Muscle layer of colon (tissue), 2 donors: ENCODE results near the gene NAV2.

Experiments
- H3K27ac ChIP-seq: one replicate; pipeline ENCODE4 v1.7.0; 2013; ENCODE audit warnings: low read depth, mild to moderate bottlenecking, low read length, moderate library complexity
- H3K27me3 ChIP-seq, 2 donors: one replicate each; pipeline ENCODE4 v1.7.0; 2013; ENCODE audit warnings: low read length in 2 of 2, mild to moderate bottlenecking in 2 of 2; ENCODE audit not compliant: insufficient read depth in 2 of 2, control insufficient read depth in 1 of 2
- H3K36me3 ChIP-seq: one replicate; pipeline ENCODE4 v1.7.0; 2013; ENCODE audit warnings: mild to moderate bottlenecking, low read length; ENCODE audit not compliant: insufficient read depth
- H3K4me1 ChIP-seq: one replicate; pipeline ENCODE4 v1.7.0; 2013; ENCODE audit warnings: mild to moderate bottlenecking, low read length; ENCODE audit not compliant: insufficient read depth
- H3K4me3 ChIP-seq, 2 donors: one replicate each; pipeline ENCODE4 v1.7.0; 2013; ENCODE audit warnings: low read length in 2 of 2, low read depth in 1 of 2, mild to moderate bottlenecking in 1 of 2, moderate library complexity in 1 of 2
- H3K9ac ChIP-seq: one replicate; pipeline ENCODE4 v1.7.0; 2013; ENCODE audit warnings: low read length
- H3K9me3 ChIP-seq: one replicate; pipeline ENCODE4 v1.7.0; 2013; ENCODE audit warnings: mild to moderate bottlenecking, low read length
- donor health status: abdominal sarcoma.
- donor health status: Adenocarcinoma of cecum.

NAV2 gene

DNA sequence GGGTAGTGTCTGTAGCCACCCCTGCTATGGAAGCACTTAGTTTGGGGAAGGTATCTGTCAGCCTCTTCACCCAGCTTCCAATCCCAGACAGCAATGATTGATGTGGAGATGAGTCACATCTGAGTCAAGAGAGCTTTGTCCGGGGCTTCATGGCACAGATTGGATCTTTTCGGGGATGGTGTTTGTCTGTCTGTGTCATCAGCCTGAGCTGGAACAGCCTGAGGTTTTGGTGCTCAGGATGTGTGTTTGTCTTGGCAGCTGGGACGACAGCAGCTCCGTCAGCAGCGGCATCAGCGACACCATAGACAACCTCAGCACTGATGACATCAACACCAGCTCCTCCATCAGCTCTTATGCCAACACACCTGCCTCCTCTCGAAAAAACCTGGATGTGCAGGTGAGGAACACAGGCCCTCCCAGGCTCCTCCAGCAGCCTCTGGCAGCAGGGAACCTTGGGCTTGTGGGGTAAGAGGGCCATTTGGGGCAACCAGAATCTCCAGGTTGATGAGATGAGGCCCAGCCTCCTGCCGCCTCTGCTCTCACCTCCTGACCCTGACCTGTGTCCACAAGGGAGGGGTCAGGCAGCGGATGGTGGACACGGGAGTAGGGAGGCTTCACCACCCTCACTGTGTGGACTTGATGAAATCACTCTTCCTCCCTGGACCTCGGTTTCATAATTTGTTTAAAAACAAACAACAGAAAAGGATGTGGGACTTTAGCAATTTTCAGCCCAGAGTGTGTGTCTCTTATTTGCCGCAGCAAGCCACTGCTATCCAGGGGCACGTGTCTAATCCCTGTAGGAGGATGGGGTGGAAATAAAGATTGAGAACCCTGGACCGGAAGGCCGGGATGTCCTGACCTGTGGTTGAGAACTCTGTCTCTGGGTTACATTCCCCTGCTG lies 323.3 kb downstream of the NAV2 start:
- Histone ChIP-seq H3K27ac (no peak overlapping the region), H3K9ac (no peak overlapping the region), H3K36me3 (peaks cover 34% of the 10 kb centered on the region), H3K4me3 (no peak overlapping the region), H3K27me3 (no peaks in the 10 kb centered on the region), H3K4me1 (peaks cover 5% of the 10 kb centered on the region), H3K9me3 (no peaks in the 10 kb centered on the region)

GRCh38 chr11:20036626-20037335 lies 324.1 kb downstream of the NAV2 start:
- Histone ChIP-seq H3K9me3 (no peaks in the 10 kb centered on the region), H3K27ac (no peak overlapping the region), H3K27me3 (no peaks in the 10 kb centered on the region), H3K4me1 (peaks cover 8% of the 10 kb centered on the region), H3K36me3 (peaks cover 35% of the 10 kb centered on the region), H3K4me3 (no peak overlapping the region), H3K9ac (no peak overlapping the region)

DNA sequence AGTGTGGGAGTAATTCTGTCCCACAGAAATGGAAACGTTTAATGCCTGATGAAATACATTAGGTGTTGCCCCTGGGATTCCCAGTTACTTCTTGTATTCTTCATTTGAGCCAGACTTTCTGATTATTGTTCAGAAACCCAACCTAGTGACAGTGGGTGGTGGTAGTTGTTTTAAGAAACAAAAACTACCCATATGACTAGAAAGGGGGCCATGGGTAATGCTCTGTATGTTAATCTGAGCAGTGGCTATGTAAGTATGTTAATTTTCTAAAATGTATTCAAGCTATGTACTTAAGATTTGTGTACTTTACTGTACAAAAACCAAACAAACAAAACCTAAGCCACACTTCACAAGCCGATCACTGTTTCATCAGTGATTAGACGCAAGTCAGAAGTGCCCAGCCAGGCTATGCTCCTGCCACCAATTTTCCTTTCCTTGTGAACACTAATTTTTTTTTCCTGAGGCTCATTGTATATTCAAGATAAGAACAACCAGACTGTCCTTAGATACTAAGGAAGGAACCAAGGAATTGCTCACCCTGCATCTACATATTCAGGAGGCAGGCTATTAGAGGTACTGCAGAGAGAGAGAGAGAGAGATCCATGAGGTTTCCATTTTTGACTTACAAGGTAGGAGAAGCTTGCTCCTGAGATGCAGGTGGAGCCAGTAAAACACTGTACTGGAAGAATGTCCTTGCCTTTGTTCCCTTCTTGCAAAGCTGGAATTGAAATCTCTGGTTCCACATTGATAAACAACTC lies 324.9 kb downstream of the NAV2 start:
- Histone ChIP-seq H3K27me3 (no peaks in the 10 kb centered on the region), H3K9ac (no peak overlapping the region)

GRCh38 chr11:20038412-20038811 lies 325.8 kb downstream of the NAV2 start:
- no peaks in the 10 kb centered on the region for H3K9me3 ChIP-seq
- H3K27ac ChIP-seq, result no peak overlapping the region
- H3K4me3 ChIP-seq, result no peak overlapping the region
- no peaks in the 10 kb centered on the region for H3K27me3 ChIP-seq
- H3K4me1 ChIP-seq, result peaks cover 9% of the 10 kb centered on the region
- H3K36me3 ChIP-seq, result peaks cover 35% of the 10 kb centered on the region
- no peak overlapping the region for H3K9ac ChIP-seq

More for the DNA sequence above, 324.9 kb downstream of the NAV2 start:
- H3K27ac ChIP-seq, result no peak overlapping the region
- no peak overlapping the region for H3K4me3 ChIP-seq
- H3K4me1 ChIP-seq, result peaks cover 9% of the 10 kb centered on the region
- H3K36me3 ChIP-seq, result peaks cover 35% of the 10 kb centered on the region
- H3K9me3 ChIP-seq, result no peaks in the 10 kb centered on the region

GRCh38 chr11:20038972-20039371 lies 326.3 kb downstream of the NAV2 start:
- peaks cover 9% of the 10 kb centered on the region for H3K4me1 ChIP-seq
- no peak overlapping the region for H3K9ac ChIP-seq
- no peaks in the 10 kb centered on the region for H3K27me3 ChIP-seq
- no peak overlapping the region for H3K4me3 ChIP-seq
- peaks cover 37% of the 10 kb centered on the region for H3K36me3 ChIP-seq
- no peaks in the 10 kb centered on the region for H3K9me3 ChIP-seq
- H3K27ac ChIP-seq, result no peak overlapping the region

GRCh38 chr11:20041499-20041898 lies 328.9 kb downstream of the NAV2 start:
- Histone ChIP-seq H3K27me3 (no peaks in the 10 kb centered on the region), H3K9me3 (no peaks in the 10 kb centered on the region), H3K9ac (no peak overlapping the region), H3K27ac (no peak overlapping the region), H3K4me1 (peaks cover 9% of the 10 kb centered on the region), H3K4me3 (no peak overlapping the region), H3K36me3 (peaks cover 47% of the 10 kb centered on the region)

DNA sequence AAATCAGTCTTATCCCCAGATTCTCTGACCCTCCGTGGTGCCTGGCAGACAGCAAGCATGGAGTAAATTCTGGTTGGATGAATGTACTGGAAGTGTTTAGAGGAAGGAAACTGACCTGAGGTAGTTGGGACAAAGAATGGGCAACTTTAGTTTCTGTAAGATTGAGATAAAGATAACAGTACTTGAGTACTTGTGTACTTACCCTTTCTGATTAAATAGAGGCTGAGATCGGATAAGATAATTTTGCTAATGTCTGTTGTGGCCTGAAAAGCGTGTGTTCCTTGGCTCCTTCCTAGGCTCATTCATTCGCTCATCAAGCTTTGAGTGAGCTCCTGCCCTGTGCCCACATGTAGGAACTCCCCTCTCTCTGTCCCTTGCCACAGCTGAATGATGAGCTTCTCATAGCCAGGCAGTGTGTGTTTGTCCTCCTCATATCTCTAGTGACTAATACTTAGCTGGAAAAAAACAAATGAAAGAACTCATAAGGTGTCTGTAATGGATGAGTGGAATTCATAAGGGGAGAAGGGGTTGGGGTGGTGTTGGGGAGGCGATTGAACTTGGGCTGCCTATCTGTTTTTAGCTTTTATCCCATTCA lies 329.5 kb downstream of the NAV2 start:
- Histone ChIP-seq H3K36me3 (peaks cover 43% of the 10 kb centered on the region), H3K9ac (no peak overlapping the region), H3K4me3 (no peak overlapping the region), H3K27me3 (no peaks in the 10 kb centered on the region), H3K9me3 (no peaks in the 10 kb centered on the region), H3K27ac (no peak overlapping the region), H3K4me1 (peaks cover 9% of the 10 kb centered on the region)

DNA sequence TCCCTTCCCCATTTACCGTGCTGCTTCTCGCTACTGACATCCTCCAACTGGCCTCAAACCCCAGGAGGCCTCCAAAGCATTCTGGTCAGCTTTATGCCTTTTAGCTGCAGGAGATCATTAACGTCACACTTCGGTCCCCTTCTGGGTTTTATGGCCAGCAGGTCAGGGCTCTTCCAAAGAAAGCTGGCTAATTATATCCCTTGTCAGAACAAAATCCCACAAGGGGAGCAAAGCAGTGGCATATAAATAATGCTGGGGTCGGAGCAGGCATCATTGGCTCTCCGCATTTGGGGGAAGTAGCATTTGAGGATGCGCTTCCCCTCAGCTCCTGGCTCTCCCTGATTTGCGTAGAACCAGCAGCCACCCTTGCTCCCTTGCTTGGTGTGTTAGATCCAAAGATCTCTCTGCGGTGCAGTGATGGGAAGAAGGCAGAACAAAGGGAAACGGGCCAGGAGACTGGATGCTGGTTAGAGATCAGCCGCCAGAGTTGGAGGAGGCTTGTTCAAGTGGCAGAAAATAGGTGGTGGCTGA lies 330.2 kb downstream of the NAV2 start:
- H3K9ac ChIP-seq, result no peak overlapping the region
- H3K36me3 ChIP-seq, result peaks cover 43% of the 10 kb centered on the region
- H3K9me3 ChIP-seq, result no peaks in the 10 kb centered on the region
- H3K27me3 ChIP-seq, result no peaks in the 10 kb centered on the region
- peaks cover 17% of the 10 kb centered on the region for H3K4me1 ChIP-seq
- no peak overlapping the region for H3K4me3 ChIP-seq
- no peak overlapping the region for H3K27ac ChIP-seq

DNA sequence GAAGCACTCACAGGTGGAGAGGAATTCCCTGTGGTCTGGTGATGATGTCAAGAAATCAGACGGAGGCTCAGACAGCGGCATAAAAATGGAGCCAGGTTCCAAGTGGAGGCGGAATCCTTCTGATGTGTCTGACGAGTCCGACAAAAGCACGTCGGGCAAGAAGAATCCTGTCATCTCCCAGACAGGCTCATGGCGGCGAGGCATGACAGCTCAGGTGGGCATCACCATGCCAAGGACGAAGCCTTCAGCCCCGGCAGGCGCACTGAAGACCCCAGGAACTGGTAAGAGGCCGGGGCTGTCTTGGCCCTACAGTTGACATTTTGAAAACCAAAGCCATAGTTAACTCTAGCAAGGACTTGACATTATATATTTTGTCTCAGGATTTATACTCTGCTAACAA lies 331.4 kb downstream of the NAV2 start:
- Histone ChIP-seq H3K27me3 (no peaks in the 10 kb centered on the region), H3K4me3 (no peak overlapping the region), H3K36me3 (peaks cover 42% of the 10 kb centered on the region), H3K27ac (no peak overlapping the region), H3K9me3 (no peaks in the 10 kb centered on the region), H3K4me1 (peaks cover 28% of the 10 kb centered on the region), H3K9ac (no peak overlapping the region)

DNA sequence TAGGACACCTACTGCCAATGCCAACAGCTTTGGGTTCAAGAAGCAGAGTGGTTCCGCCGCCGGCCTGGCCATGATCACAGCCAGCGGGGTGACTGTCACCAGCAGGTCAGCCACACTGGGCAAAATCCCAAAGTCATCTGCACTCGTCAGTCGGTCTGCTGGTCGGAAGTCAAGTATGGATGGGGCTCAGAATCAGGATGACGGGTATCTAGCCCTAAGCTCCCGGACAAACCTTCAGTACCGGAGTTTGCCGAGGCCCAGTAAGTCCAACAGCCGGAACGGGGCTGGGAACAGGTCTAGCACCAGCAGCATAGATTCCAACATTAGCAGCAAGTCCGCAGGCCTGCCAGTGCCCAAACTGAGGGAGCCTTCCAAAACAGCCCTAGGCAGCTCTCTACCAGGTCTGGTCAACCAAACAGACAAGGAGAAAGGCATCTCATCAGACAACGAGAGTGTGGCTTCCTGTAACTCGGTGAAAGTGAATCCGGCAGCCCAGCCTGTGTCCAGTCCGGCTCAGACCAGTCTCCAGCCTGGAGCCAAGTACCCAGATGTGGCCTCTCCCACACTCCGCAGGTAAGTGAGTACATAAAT lies 332.6 kb downstream of the NAV2 start:
- H3K36me3 ChIP-seq, result peaks cover 37% of the 10 kb centered on the region
- no peak overlapping the region for H3K4me3 ChIP-seq
- no peaks in the 10 kb centered on the region for H3K9me3 ChIP-seq
- H3K27me3 ChIP-seq, result no peaks in the 10 kb centered on the region
- no peak overlapping the region for H3K27ac ChIP-seq
- no peak overlapping the region for H3K9ac ChIP-seq
- peaks cover 40% of the 10 kb centered on the region for H3K4me1 ChIP-seq
